IMR-90 (cell line): Measurements from ENCODE around the gene KRTAP3-2. TPM values are rescaled to one million over a fixed set of nuclear protein-coding genes. Genes with fewer than 3 reads are reported as not detected.

Experiments used
- ATAC-seq: fragments of 200-7000 bp; cut with Tn5 transposase; 2 replicates; pipeline ENCODE4 v1.9.1; 2020; ENCODE audit warnings: low read depth, mild to moderate bottlenecking, moderate library complexity
- BruUV-seq: library from RNA; stranded (reverse); fragments of 400-500 nt; replicated peaks from 2 replicates; lab custom pipeline; 2021; lab: Mats Ljungman, UMichigan
- CTCF ChIA-PET: fragments of 300-600 bp; formaldehyde crosslinking; extraction: SDS; loops from one replicate; lab custom pipeline; 2021; ENCODE audit warnings: antibody characterized with exemption; lab: Yijun Ruan, JAX
- POLR2A ChIA-PET: fragments of 300-600 bp; sonication (Branson Sonifier 250); formaldehyde crosslinking; loops from one replicate; lab custom pipeline; 2022; ENCODE audit warnings: antibody characterized with exemption; ENCODE audit not compliant: unreplicated experiment; lab: Charles Lee
- DNase-seq: peaks from one replicate; pipeline ENCODE4 v3.0.0; 2013
- H2AFZ ChIP-seq: replicated peaks from 2 replicates; pipeline ENCODE3; 2013; ENCODE audit warnings: low read length, mild to moderate bottlenecking; ENCODE audit not compliant: poor library complexity
- H2AK5ac ChIP-seq: 2 replicates; pipeline ENCODE4 v1.6.1; 2013; ENCODE audit warnings: low read depth, low read length, inconsistent platforms
- H2AK9ac ChIP-seq: replicated peaks from 2 replicates; pipeline ENCODE3; 2013; ENCODE audit warnings: mild to moderate bottlenecking, low read depth, low read length, moderate library complexity; ENCODE audit not compliant: poor library complexity
- H2BK120ac ChIP-seq: 2 replicates; pipeline ENCODE4 v1.6.1; 2013; ENCODE audit warnings: low read depth, low read length, inconsistent platforms
- H2BK15ac ChIP-seq: 3 replicates; pipeline ENCODE4 v1.6.1; 2013; ENCODE audit warnings: low read depth, low read length, inconsistent platforms
- H2BK20ac ChIP-seq: 2 replicates; pipeline ENCODE4 v1.6.1; 2013; ENCODE audit warnings: low read depth, mild to moderate bottlenecking, inconsistent platforms, low read length, moderate library complexity
- H2BK5ac ChIP-seq: 2 replicates; pipeline ENCODE4 v1.6.1; 2013; ENCODE audit warnings: mild to moderate bottlenecking, low read depth, low read length, inconsistent platforms; ENCODE audit not compliant: poor library complexity, severe bottlenecking
- H3K14ac ChIP-seq: replicated peaks from 2 replicates; pipeline ENCODE4 v1.6.1; 2013; ENCODE audit warnings: low read depth, low read length, inconsistent platforms
- H3K18ac ChIP-seq: 2 replicates; pipeline ENCODE4 v1.6.1; 2013; ENCODE audit warnings: low read depth, low read length, control low read depth
- H3K23ac ChIP-seq: 2 replicates; pipeline ENCODE4 v1.6.1; 2013; ENCODE audit warnings: low read depth, low read length, inconsistent platforms
- H3K27ac ChIP-seq: 2 replicates; pipeline ENCODE4 v1.5.1; 2013; ENCODE audit warnings: mild to moderate bottlenecking, control low read depth, low read length; ENCODE audit not compliant: insufficient read depth
- H3K27me3 ChIP-seq: 2 replicates; pipeline ENCODE4 v1.6.1; 2013; ENCODE audit warnings: low read length; ENCODE audit not compliant: control insufficient read depth, insufficient read depth
- H3K36me3 ChIP-seq: 2 replicates; pipeline ENCODE4 v1.6.1; 2013; ENCODE audit warnings: low read length, mixed read lengths; ENCODE audit not compliant: control insufficient read depth, insufficient read depth
- H3K4ac ChIP-seq: 2 replicates; pipeline ENCODE4 v1.6.1; 2013; ENCODE audit warnings: low read depth, low read length, inconsistent platforms
- H3K4me1 ChIP-seq: 2 replicates; pipeline ENCODE4 v1.6.1; 2013; ENCODE audit warnings: low read length, mixed read lengths; ENCODE audit not compliant: control insufficient read depth, insufficient read depth
- H3K4me2 ChIP-seq: 2 replicates; pipeline ENCODE4 v1.6.1; 2013; ENCODE audit warnings: low read depth, mild to moderate bottlenecking, control low read depth, low read length, moderate library complexity
- H3K4me3 ChIP-seq: 2 replicates; pipeline ENCODE4 v1.5.1; 2013; ENCODE audit warnings: low read depth, mild to moderate bottlenecking, control low read depth, low read length, moderate library complexity; ENCODE audit not compliant: insufficient read depth
- H3K56ac ChIP-seq: 2 replicates; pipeline ENCODE4 v1.6.1; 2013; ENCODE audit warnings: low read length, inconsistent platforms; ENCODE audit not compliant: insufficient read depth; ENCODE audit errors: extremely low read depth
- H3K79me1 ChIP-seq, 2 experiments: 2 replicates each; pipeline ENCODE4 v1.6.1; 2013; ENCODE audit warnings: low read length in 2 of 2, inconsistent platforms in 1 of 2, low read depth in 1 of 2
- H3K9ac ChIP-seq: 2 replicates; pipeline ENCODE4 v1.6.1; 2013; ENCODE audit warnings: low read depth, low read length, control low read depth
- H3K9me1 ChIP-seq: 2 replicates; pipeline ENCODE4 v1.6.1; 2013; ENCODE audit warnings: low read length, inconsistent platforms; ENCODE audit not compliant: insufficient read depth
- H3K9me3 ChIP-seq: 2 replicates; pipeline ENCODE4 v1.6.1; 2013; ENCODE audit warnings: low read length; ENCODE audit not compliant: control insufficient read depth, insufficient read depth
- H4K20me1 ChIP-seq: 2 replicates; pipeline ENCODE4 v1.6.1; 2013; ENCODE audit warnings: low read length, inconsistent platforms; ENCODE audit not compliant: insufficient read depth
- H4K5ac ChIP-seq: 2 replicates; pipeline ENCODE4 v1.6.1; 2013; ENCODE audit warnings: mild to moderate bottlenecking, low read depth, low read length, control low read depth
- H4K8ac ChIP-seq, 2 experiments: 2 replicates each; pipeline ENCODE4 v1.6.1; 2013; ENCODE audit warnings: low read depth in 2 of 2, low read length in 2 of 2, control low read depth in 1 of 2, inconsistent platforms in 1 of 2
- H4K91ac ChIP-seq: 2 replicates; pipeline ENCODE4 v1.6.1; 2013; ENCODE audit warnings: low read depth, low read length, inconsistent platforms; ENCODE audit not compliant: insufficient read depth
- BHLHE40 ChIP-seq: fragments of 150-350 bp; IDR thresholded peaks from 2 replicates; pipeline ENCODE4 v1.6.1; 2016; ENCODE audit warnings: mild to moderate bottlenecking, low read depth, low read length
- CEBPB ChIP-seq: IDR thresholded peaks from 2 replicates; pipeline ENCODE4 v1.6.1; 2012; ENCODE audit warnings: low read depth, low read length, improper control_type of control experiment
- CHD1 ChIP-seq: IDR thresholded peaks from 2 replicates; pipeline ENCODE4 v1.6.1; 2012; ENCODE audit warnings: low read depth, low read length, improper control_type of control experiment
- ELK1 ChIP-seq: fragments of 150-350 bp; IDR thresholded peaks from 2 replicates; pipeline ENCODE4 v1.6.1; 2016; ENCODE audit warnings: low read depth, mild to moderate bottlenecking, low read length, moderate library complexity, borderline replicate concordance
- FOS ChIP-seq: fragments of 150-350 bp; IDR thresholded peaks from 2 replicates; pipeline ENCODE4 v1.6.1; 2016; ENCODE audit warnings: low read depth, low read length
- MAFK ChIP-seq: IDR thresholded peaks from 2 replicates; pipeline ENCODE4 v1.6.1; 2012; ENCODE audit warnings: low read depth, low read length, improper control_type of control experiment
- MAZ ChIP-seq: IDR thresholded peaks from 2 replicates; pipeline ENCODE4 v1.6.1; 2012; ENCODE audit warnings: low read depth, mild to moderate bottlenecking, low read length, improper control_type of control experiment, moderate library complexity, borderline replicate concordance
- MXI1 ChIP-seq: IDR thresholded peaks from 2 replicates; pipeline ENCODE4 v1.6.1; 2012; ENCODE audit warnings: low read depth, mild to moderate bottlenecking, low read length, moderate library complexity, borderline replicate concordance
- NFE2L2 ChIP-seq: fragments of 150-350 bp; IDR thresholded peaks from 2 replicates; pipeline ENCODE4 v1.6.1; 2016; ENCODE audit warnings: low read depth, mild to moderate bottlenecking, low read length
- POLR2A ChIP-seq: IDR thresholded peaks from 2 replicates; pipeline ENCODE4 v1.6.1; 2012; ENCODE audit warnings: mild to moderate bottlenecking, low read depth, low read length
- RAD21 ChIP-seq: IDR thresholded peaks from 2 replicates; pipeline ENCODE4 v1.6.1; 2012; ENCODE audit warnings: low read length, improper control_type of control experiment
- RCOR1 ChIP-seq: IDR thresholded peaks from 2 replicates; pipeline ENCODE4 v1.6.1; 2012; ENCODE audit warnings: mild to moderate bottlenecking, low read length, improper control_type of control experiment; ENCODE audit not compliant: insufficient replicate concordance
- RFX5 ChIP-seq: IDR thresholded peaks from 2 replicates; pipeline ENCODE4 v1.8.0; 2012; ENCODE audit warnings: low read depth, mild to moderate bottlenecking, low read length, moderate library complexity
- SMC3 ChIP-seq: fragments of 150-350 bp; IDR thresholded peaks from 2 replicates; pipeline ENCODE4 v1.6.1; 2016; ENCODE audit warnings: low read depth, mild to moderate bottlenecking, antibody characterized with exemption, low read length, moderate library complexity
- WGBS, 2 experiments: methylation state at CpG; one replicate each; pipeline versions ENCODE4 v1.1.5 to v1.1.7; 2013; ENCODE audit warnings: missing lambda C conversion rate in 2 of 2; ENCODE audit not compliant: insufficient read length in 1 of 2; ENCODE audit errors: extremely low coverage in 2 of 2; 5-methylcytosine and 5-hydroxymethylcytosine counted together
- dilution Hi-C: fragments of 300-500 bp; cut with HindIII; formaldehyde crosslinking; loops from one replicate; pipeline ENCODE4 v1.14.3; 2018; ENCODE audit warnings: low sequenced_read_pairs; ENCODE audit not compliant: unreplicated experiment
- in situ Hi-C: fragments of 300-500 bp; cut with MboI; formaldehyde crosslinking; loops from 3 replicates; pipeline ENCODE4 v1.14.3; 2019; ENCODE audit warnings: low sequenced_read_pairs, inconsistent platforms, mixed read lengths
- intact Hi-C: fragments of 100-400 bp; cut with micrococcal nuclease; formaldehyde crosslinking; loops from 2 replicates; pipeline ENCODE4 v1.10.0; 2022
- polyA plus RNA-seq, 3 experiments: library from polyadenylated mRNA; depleted of rRNA; stranded (reverse); fragments of >200 nt; gene quantifications; 2 replicates each; pipeline ENCODE4 v1.2.3, GENCODE V29; 2012; ENCODE audit warnings: low replicate concordance in 1 of 3
- total RNA-seq: library from RNA; depleted of rRNA; stranded (reverse); fragments of >200 nt; gene quantifications from 2 replicates; pipeline ENCODE4 v1.2.3, GENCODE V29; 2012
- TF ChIP-seq, protein P1 (sequence below): fragments of 150-350 bp; IDR thresholded peaks from 2 replicates; pipeline ENCODE4 v1.6.1; 2017; ENCODE audit warnings: mild to moderate bottlenecking, antibody characterized with exemption, low read length, low read depth
- TF ChIP-seq, protein P2 (sequence below): conservative IDR thresholded peaks from 2 replicates; pipeline ENCODE4 v1.5.1; 2012; ENCODE audit warnings: mild to moderate bottlenecking, low read depth, low read length, improper control_type of control experiment

KRTAP3-2 gene
- total and polyA plus RNA-seq, 2 of the 4 experiments (the other 2 are of a cell fraction): not detected

- no peaks in the 10 kb centered on the region for H3K9me1 ChIP-seq
- TF ChIP-seq, protein P1, sequence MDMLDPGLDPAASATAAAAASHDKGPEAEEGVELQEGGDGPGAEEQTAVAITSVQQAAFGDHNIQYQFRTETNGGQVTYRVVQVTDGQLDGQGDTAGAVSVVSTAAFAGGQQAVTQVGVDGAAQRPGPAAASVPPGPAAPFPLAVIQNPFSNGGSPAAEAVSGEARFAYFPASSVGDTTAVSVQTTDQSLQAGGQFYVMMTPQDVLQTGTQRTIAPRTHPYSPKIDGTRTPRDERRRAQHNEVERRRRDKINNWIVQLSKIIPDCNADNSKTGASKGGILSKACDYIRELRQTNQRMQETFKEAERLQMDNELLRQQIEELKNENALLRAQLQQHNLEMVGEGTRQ: no peak
- TF ChIP-seq ELK1 (no peak), RFX5 (no peak), CEBPB (no peak), NFE2L2 (no peak), MAZ (no peak), MXI1 (no peak), RCOR1 (no peak), SMC3 (no peak), FOS (no peak), RAD21 (no peak), POLR2A (no peak), BHLHE40 (no peak), CHD1 (no peak), MAFK (no peak)
- TF ChIP-seq, protein P2, sequence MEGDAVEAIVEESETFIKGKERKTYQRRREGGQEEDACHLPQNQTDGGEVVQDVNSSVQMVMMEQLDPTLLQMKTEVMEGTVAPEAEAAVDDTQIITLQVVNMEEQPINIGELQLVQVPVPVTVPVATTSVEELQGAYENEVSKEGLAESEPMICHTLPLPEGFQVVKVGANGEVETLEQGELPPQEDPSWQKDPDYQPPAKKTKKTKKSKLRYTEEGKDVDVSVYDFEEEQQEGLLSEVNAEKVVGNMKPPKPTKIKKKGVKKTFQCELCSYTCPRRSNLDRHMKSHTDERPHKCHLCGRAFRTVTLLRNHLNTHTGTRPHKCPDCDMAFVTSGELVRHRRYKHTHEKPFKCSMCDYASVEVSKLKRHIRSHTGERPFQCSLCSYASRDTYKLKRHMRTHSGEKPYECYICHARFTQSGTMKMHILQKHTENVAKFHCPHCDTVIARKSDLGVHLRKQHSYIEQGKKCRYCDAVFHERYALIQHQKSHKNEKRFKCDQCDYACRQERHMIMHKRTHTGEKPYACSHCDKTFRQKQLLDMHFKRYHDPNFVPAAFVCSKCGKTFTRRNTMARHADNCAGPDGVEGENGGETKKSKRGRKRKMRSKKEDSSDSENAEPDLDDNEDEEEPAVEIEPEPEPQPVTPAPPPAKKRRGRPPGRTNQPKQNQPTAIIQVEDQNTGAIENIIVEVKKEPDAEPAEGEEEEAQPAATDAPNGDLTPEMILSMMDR: no peak
- no peaks in the 10 kb centered on the region for H3K79me1 ChIP-seq
- H3K4me2 ChIP-seq: no peak within 1 kb of the TSS
- no peak within 1 kb of the TSS for H2AK5ac ChIP-seq
- H2BK15ac ChIP-seq: no peak within 1 kb of the TSS
- H3K14ac ChIP-seq: no peak within 1 kb of the TSS
- ChIA-PET CTCF (no interaction called here), POLR2A (interaction anchor here (0.7 kb wide), 1 partner anchor 8 kb away, joined by 3 read pairs; no protein-coding TSS in a partner anchor)
- intact Hi-C loops: no loop called here
- no peaks in the 10 kb centered on the region for H3K27me3 ChIP-seq
- H4K8ac ChIP-seq: no peak within 1 kb of the TSS
- WGBS, 2 experiments: 40% methylated on average over 2 of the region's 4 CpGs; no CpG with 5 or more reads in 1 of the 2 experiments
- DNase-seq (no peak), ATAC-seq (no peak)
- H3K36me3 ChIP-seq: no peaks in the 10 kb centered on the region
- no peak within 1 kb of the TSS for H2BK20ac ChIP-seq
- H4K20me1 ChIP-seq: no peaks in the 10 kb centered on the region
- H2BK120ac ChIP-seq: no peak within 1 kb of the TSS
- no peak within 1 kb of the TSS for H3K9ac ChIP-seq
- no peaks in the 10 kb centered on the region for H3K4me1 ChIP-seq
- BruUV-seq: no TSS peak
- H3K9me3 ChIP-seq: no peaks in the 10 kb centered on the region
- H4K91ac ChIP-seq: no peak within 1 kb of the TSS
- H3K56ac ChIP-seq: no peak within 1 kb of the TSS
- dilution Hi-C loops: no loop called here
- no peak within 1 kb of the TSS for H3K4ac ChIP-seq
- no peak within 1 kb of the TSS for H3K18ac ChIP-seq
- in situ Hi-C loops: no loop called here
- H2BK5ac ChIP-seq: no peak within 1 kb of the TSS
- no peak within 1 kb of the TSS for H2AK9ac ChIP-seq
- no peak within 1 kb of the TSS for H3K4me3 ChIP-seq
- no peak within 1 kb of the TSS for H4K5ac ChIP-seq
- no peak within 1 kb of the TSS for H2AFZ ChIP-seq
- no peak within 1 kb of the TSS for H3K23ac ChIP-seq
- H3K27ac ChIP-seq: no peak within 1 kb of the TSS
Measured at GRCh38 chr17:40993839-40994238, 5.9 kb downstream of the KRTAP3-2 start, which contains the start of gene KRTAP3-3. Gene KRTAP3-3, minus strand, starts transcription at chr17:40994164. Its CDS starts 67 bp downstream, at chr17:40994097.
